GM21723 (cell line): ENCODE results near the gene CRACR2B.
A peak's percentile ranks its signal among the peaks of the same experiment; 100 is the strongest.

Source experiments
- ATAC-seq: cut with Tn5 transposase; IDR thresholded peaks from one replicate; pipeline ENCODE4 v1.9.1; 2021; ENCODE audit warnings: mild to moderate bottlenecking, moderate library complexity; ENCODE audit not compliant: unreplicated experiment

The CRACR2B gene

GRCh38 chr11:837189-837989 lies 9.7 kb downstream of the CRACR2B start:
- ATAC-seq, result no peak

- ATAC-seq, result no peak
Observed at GRCh38 chr11:837990-838307, 10.2 kb downstream of the CRACR2B start.

- no peak for ATAC-seq
Observed at GRCh38 chr11:838441-839279, 10.9 kb downstream of the CRACR2B start.

GRCh38 chr11:839280-839623 lies 11.5 kb downstream of the CRACR2B start:
- ATAC-seq, result no peak

- no peak for ATAC-seq
Observed at GRCh38 chr11:839875-840617, 12.3 kb downstream of the CRACR2B start.

- ATAC-seq, result peak; percentile 32
Observed at GRCh38 chr11:841981-842369, 14.3 kb downstream of the CRACR2B start.

- peak; percentile 63 for ATAC-seq
Observed at GRCh38 chr11:842370-843002, 14.8 kb downstream of the CRACR2B start, which contains the start of the genes POLR2L and TSPAN4. POLR2L (minus strand) TSS chr11:842529; CDS start chr11:842508, 21 bp downstream. TSPAN4 (plus strand) TSS chr11:842852; CDS start chr11:850305, 7,453 bp downstream.

GRCh38 chr11:843086-843734 lies 15.5 kb downstream of the CRACR2B start:
- no peak for ATAC-seq

GRCh38 chr11:843818-844692 lies 16.3 kb downstream of the CRACR2B start:
- no peak for ATAC-seq

GRCh38 chr11:844693-845644 lies 17.2 kb downstream of the CRACR2B start:
- ATAC-seq, result no peak

GRCh38 chr11:845872-846495 lies 18.3 kb downstream of the CRACR2B start:
- no peak for ATAC-seq

- ATAC-seq, result no peak
Observed at GRCh38 chr11:846496-847098, 18.9 kb downstream of the CRACR2B start.

GRCh38 chr11:847876-848275 lies 20.2 kb downstream of the CRACR2B start:
- no peak for ATAC-seq

- ATAC-seq, result no peak
Observed at GRCh38 chr11:848380-848931, 20.7 kb downstream of the CRACR2B start.

- ATAC-seq, result no peak
Observed at GRCh38 chr11:849104-849824, 21.5 kb downstream of the CRACR2B start.

GRCh38 chr11:849951-850774 lies 22.4 kb downstream of the CRACR2B start:
- no peak for ATAC-seq
